Subcutaneous adipose tissue (tissue), 4 donors: Measurements from ENCODE around the gene PRTFDC1. TPM values are rescaled to one million over a fixed set of nuclear protein-coding genes. Genes with fewer than 3 reads are reported as not detected.

Experiments used
- total RNA-seq, 4 donors: library from RNA; depleted of rRNA; stranded (reverse); fragments of >200 nt; gene quantifications; one replicate each; pipeline ENCODE4 v1.1.0, GENCODE V29; 2016
- TF ChIP-seq, protein P1 (sequence below): fragments of 450-650 bp; IDR thresholded peaks from one replicate; pipeline ENCODE4 v1.5.1; 2016; ENCODE audit warnings: low read depth, mild to moderate bottlenecking, control low read depth, antibody characterized with exemption, moderate library complexity

PRTFDC1 gene
- total RNA-seq, 4 donors from 2014 or later: 2.4 to 2.8 (median 2.7) TPM

DNA sequence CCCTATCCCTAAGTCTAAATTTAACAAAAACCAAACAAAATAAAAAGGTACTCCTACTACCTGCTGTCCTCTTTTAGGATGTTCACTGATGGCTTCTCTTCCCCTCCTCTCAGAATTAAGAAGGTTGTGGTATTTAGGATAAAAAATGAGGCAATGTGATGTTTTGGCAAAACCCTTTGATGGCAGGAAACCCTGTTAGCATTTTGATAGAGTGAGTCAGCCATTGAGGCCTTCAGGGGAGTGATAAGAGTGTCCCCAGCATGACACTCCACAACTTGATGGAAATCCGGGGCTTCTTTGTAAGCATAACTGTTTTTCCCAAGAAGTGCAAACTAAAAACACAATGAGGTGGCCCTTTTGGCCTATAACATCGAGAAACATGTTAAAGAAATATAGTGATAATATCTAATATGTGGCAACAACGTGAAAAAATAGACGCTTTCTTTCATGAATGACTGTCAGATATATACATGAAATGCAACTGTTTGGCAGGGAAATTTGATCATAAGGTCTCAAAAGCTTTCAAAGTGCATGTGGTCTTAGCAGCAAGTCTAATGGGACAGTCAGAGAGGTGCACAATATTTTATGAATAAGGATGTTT is 55.0 kb downstream of the PRTFDC1 start:
- TF ChIP-seq, protein P1, sequence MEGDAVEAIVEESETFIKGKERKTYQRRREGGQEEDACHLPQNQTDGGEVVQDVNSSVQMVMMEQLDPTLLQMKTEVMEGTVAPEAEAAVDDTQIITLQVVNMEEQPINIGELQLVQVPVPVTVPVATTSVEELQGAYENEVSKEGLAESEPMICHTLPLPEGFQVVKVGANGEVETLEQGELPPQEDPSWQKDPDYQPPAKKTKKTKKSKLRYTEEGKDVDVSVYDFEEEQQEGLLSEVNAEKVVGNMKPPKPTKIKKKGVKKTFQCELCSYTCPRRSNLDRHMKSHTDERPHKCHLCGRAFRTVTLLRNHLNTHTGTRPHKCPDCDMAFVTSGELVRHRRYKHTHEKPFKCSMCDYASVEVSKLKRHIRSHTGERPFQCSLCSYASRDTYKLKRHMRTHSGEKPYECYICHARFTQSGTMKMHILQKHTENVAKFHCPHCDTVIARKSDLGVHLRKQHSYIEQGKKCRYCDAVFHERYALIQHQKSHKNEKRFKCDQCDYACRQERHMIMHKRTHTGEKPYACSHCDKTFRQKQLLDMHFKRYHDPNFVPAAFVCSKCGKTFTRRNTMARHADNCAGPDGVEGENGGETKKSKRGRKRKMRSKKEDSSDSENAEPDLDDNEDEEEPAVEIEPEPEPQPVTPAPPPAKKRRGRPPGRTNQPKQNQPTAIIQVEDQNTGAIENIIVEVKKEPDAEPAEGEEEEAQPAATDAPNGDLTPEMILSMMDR: no peak

DNA sequence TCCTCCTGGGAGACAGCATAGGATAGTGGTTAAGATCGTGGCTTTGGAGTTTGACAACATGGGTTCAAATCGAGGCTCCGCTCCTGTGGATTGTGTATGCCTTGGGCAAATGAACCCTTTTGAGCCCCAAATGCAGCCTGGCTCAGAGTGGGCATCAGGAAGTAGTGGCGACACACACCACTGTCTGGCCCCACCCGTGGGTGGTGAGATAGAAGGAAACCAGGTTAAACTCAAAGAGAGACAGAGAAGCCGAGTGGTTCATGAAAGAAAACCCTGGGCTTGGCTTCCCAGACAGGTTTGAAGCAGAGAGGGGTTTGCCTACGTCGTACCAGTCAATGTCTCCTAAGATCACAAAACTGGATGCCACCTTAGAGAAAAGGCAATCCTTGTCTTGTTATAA is 57.7 kb downstream of the PRTFDC1 start:
- TF ChIP-seq, protein P1: no peak

DNA sequence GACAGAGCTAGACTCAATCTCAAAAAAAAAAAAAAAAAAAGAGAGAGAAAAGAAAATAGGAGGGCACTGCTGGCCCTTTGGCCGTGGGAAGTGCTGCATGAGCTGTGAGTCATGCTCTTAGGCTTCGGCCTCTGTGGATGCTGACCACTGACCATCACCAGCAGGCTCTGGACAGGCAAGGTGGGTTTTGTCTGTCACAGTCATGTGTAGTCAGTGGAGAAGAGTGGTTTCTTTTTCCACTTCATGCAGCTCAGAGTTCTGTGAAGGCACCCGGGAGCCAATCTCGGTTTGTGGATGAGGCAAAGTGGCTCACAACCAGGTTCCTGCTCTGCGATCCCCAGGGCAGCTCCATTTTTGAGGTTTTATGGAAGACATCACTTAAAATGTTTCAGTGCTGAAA is 58.1 kb downstream of the PRTFDC1 start:
- TF ChIP-seq, protein P1: no peak

DNA sequence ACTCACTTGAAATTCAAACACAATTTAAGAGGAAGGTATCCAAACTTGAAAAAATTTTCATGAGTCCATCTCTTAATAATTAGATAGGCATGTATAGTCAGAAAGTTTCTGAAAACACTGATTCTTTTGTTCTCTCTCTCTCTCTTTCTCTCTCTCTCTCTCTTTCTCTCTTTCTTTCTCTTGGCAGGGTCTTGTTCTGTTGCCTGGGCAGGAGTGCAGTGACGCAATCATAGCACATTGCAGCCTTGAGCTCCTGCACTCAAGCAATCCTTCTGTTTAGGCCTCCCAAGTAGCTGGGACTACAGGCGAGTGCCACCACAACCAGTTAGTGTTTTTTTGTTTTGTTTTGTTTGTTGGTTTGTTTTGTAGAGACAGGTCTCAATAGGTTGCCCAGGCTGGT is 59.3 kb downstream of the PRTFDC1 start:
- TF ChIP-seq, protein P1: no peak

DNA sequence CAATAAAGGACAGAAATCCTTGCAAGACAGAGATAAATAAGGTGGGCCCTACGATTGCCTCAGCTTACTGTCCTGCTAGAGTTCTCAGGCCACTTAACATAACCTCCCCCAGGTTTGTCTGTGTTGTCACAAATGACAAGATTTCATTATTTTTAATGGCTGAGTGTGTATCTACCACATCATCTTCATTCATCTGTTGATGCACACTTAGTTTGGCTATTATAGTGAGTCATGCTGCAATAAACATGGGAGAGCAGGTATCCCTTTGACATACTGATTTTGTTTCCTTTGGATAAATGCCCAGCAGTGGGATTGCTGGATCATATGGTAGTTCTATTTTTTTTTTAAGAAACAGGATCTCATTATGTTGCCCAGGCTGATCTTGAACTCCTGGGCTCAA is 60.6 kb downstream of the PRTFDC1 start:
- TF ChIP-seq, protein P1: no peak

DNA sequence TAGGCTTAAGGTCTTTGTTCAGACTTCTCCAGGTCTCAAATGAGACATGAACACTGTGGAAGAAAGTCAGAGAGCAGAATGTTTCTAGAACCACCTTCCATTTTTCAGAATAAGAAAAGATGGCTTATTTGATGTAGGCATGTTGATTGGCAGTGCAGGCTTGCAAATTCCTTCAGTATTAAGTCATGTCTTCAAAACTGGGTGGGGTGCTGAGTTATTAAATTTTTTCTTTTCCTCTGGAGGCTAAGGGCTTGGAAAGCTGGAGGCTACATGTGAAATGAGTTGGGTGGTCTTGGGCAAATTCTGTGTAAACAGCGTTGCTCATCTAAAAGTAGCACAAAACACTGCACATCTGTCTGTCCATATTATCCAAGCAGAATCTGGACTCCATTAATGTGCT is 62.8 kb downstream of the PRTFDC1 start:
- TF ChIP-seq, protein P1: no peak

DNA sequence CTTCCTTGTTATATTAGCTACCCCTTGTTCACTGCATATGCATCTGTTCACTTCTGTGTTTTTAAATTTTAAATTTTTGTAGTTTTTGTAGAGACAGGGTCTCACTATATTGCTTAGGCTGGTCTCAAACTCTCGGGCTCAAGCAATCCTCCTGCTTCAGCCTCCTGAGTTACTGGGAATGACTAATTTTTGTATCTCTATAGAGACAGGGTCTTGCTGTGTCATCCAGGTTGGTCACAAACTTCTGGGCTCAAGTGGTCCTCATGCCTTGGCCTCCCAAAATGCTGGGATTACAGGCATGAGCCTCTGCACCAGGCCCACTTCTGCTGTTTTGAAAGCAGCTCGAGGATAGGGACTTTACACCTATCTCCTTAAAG is 64.6 kb downstream of the PRTFDC1 start:
- TF ChIP-seq, protein P1: no peak

DNA sequence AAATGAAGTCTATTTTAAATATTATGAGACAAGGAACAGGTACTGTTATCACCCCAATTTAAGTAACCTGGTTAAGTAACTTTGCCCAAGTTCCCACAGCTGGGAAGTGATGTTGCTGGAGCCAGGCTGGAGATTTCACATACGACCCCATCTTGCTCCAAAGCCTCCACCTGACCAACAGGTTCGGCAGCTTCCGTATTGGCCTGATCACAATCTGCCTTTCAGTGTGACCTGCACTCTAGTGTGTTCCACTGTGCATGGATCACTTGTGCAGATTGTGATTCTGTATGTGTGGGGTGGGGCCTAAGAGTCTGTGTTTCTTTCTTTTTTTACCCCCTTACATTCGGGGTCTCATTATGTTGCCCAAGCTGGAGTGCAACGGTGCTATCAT is 66.1 kb downstream of the PRTFDC1 start:
- TF ChIP-seq, protein P1: no peak
